HepG2 (cell line): ENCODE data around the gene NGRN. TPM values are rescaled to one million over a fixed set of nuclear protein-coding genes. Genes with fewer than 3 reads are reported as not detected.

Experiments used
- ASH2L ChIP-seq: fragments of 300-600, 200-600 bp; sonication (generic); IDR thresholded peaks from 2 replicates; pipeline ENCODE4 v1.7.0; 2017; ENCODE audit warnings: low read depth, mild to moderate bottlenecking, moderate library complexity, mixed read lengths, low read length; ENCODE audit not compliant: insufficient read length
- ATF5 ChIP-seq: sonication (generic); formaldehyde crosslinking; IDR thresholded peaks from 2 replicates; pipeline ENCODE4 v1.4.0; 2020; ENCODE audit warnings: mild to moderate bottlenecking, low read depth, missing genetic modification reagents
- DMAP1 ChIP-seq: IDR thresholded peaks from 2 replicates; pipeline ENCODE4 v1.6.1; 2016
- ERF ChIP-seq: IDR thresholded peaks from 2 replicates; pipeline ENCODE4 v1.6.1; 2018; ENCODE audit warnings: missing biosample characterization, missing genetic modification reagents
- GATAD1 ChIP-seq: IDR thresholded peaks from 2 replicates; pipeline ENCODE4 v1.6.1; 2016; ENCODE audit warnings: missing genetic modification reagents, missing compliant biosample characterization
- HHEX ChIP-seq: IDR thresholded peaks from 2 replicates; pipeline ENCODE4 v1.6.1; 2016; ENCODE audit warnings: control low read depth
- HIVEP1 ChIP-seq: sonication (generic); formaldehyde crosslinking; IDR thresholded peaks from 2 replicates; pipeline ENCODE4 v1.4.0; 2020; ENCODE audit warnings: mild to moderate bottlenecking, missing genetic modification reagents
- HNF1A ChIP-seq, 2 experiments: sonication (generic) in 1 of 2; formaldehyde crosslinking in 1 of 2; IDR thresholded peaks; 2 replicates each; pipeline versions ENCODE4 v1.4.0 to v1.6.1; 2016 to 2020; ENCODE audit warnings: borderline replicate concordance in 1 of 2, low read depth in 1 of 2, mild to moderate bottlenecking in 1 of 2, missing genetic modification reagents in 1 of 2
- MATR3 ChIP-seq: sonication (generic); formaldehyde crosslinking; IDR thresholded peaks from 2 replicates; pipeline ENCODE4 v1.4.0; 2020; ENCODE audit warnings: missing genetic modification reagents
- NCOA2 ChIP-seq: sonication (generic); formaldehyde crosslinking; IDR thresholded peaks from 2 replicates; pipeline ENCODE4 v1.8.0; 2022; ENCODE audit warnings: inconsistent platforms
- PHF8 ChIP-seq: sonication (generic); formaldehyde crosslinking; IDR thresholded peaks from 2 replicates; pipeline ENCODE4 v1.5.0; 2020; ENCODE audit warnings: missing genetic modification reagents
- POLR2A ChIP-seq, 2 experiments: IDR thresholded peaks; 2 replicates each; pipeline ENCODE4 v1.6.1; 2011; ENCODE audit warnings: low read depth in 2 of 2, low read length in 2 of 2, mild to moderate bottlenecking in 1 of 2, moderate library complexity in 1 of 2; ENCODE audit not compliant: insufficient read depth in 1 of 2
- SAP130 ChIP-seq: IDR thresholded peaks from 2 replicates; pipeline ENCODE4 v1.6.1; 2016; ENCODE audit warnings: low read depth
- TAF1 ChIP-seq: sonication (generic); formaldehyde crosslinking; IDR thresholded peaks from 2 replicates; pipeline ENCODE4 v1.4.0; 2020; ENCODE audit warnings: missing genetic modification reagents
- THAP11 ChIP-seq: IDR thresholded peaks from 2 replicates; pipeline ENCODE4 v1.6.1; 2016; ENCODE audit warnings: missing biosample characterization, missing genetic modification reagents
- ZC3H13 ChIP-seq: sonication (generic); formaldehyde crosslinking; IDR thresholded peaks from 2 replicates; pipeline ENCODE4 v1.8.1; 2023; ENCODE audit warnings: mild to moderate bottlenecking, missing genetic modification reagents, moderate library complexity
- ZFP82 ChIP-seq: sonication (generic); formaldehyde crosslinking; IDR thresholded peaks from 2 replicates; pipeline ENCODE4 v1.5.1; 2020; ENCODE audit warnings: mild to moderate bottlenecking, missing genetic modification reagents, borderline replicate concordance
- ZKSCAN1 ChIP-seq: fragments of 150-350 bp; IDR thresholded peaks from 2 replicates; pipeline ENCODE4 v1.6.1; 2014; ENCODE audit warnings: low read length
- ZKSCAN5 ChIP-seq: sonication (generic); formaldehyde crosslinking; IDR thresholded peaks from 2 replicates; pipeline ENCODE4 v1.5.1; 2020; ENCODE audit warnings: mild to moderate bottlenecking, missing genetic modification reagents
- ZNF224 ChIP-seq: sonication (generic); formaldehyde crosslinking; IDR thresholded peaks from 2 replicates; pipeline ENCODE4 v1.5.0; 2020; ENCODE audit warnings: mild to moderate bottlenecking, missing genetic modification reagents
- ZNF232 ChIP-seq: sonication (generic); formaldehyde crosslinking; IDR thresholded peaks from 2 replicates; pipeline ENCODE4 v1.4.0; 2020; ENCODE audit warnings: missing genetic modification reagents, borderline replicate concordance
- ZNF274 ChIP-seq: sonication (generic); formaldehyde crosslinking; IDR thresholded peaks from 2 replicates; pipeline ENCODE4 v1.5.1; 2020; ENCODE audit warnings: mild to moderate bottlenecking, missing genetic modification reagents
- ZNF546 ChIP-seq: sonication (generic); formaldehyde crosslinking; conservative IDR thresholded peaks from 2 replicates; pipeline ENCODE4 v1.8.1; 2023; ENCODE audit warnings: mild to moderate bottlenecking, missing genetic modification reagents
- ZNF567 ChIP-seq: sonication (generic); formaldehyde crosslinking; IDR thresholded peaks from 2 replicates; pipeline ENCODE4 v1.8.1; 2023; ENCODE audit warnings: mild to moderate bottlenecking, missing genetic modification reagents, borderline replicate concordance
- ZNF652 ChIP-seq: IDR thresholded peaks from 2 replicates; pipeline ENCODE4 v1.6.1; 2016; ENCODE audit warnings: low read depth, borderline replicate concordance
- ZNF720 ChIP-seq: sonication (generic); formaldehyde crosslinking; IDR thresholded peaks from 2 replicates; pipeline ENCODE4 v1.4.0; 2020; ENCODE audit warnings: missing genetic modification reagents
- ZNF891 ChIP-seq: sonication (generic); formaldehyde crosslinking; IDR thresholded peaks from 2 replicates; pipeline ENCODE4 v1.5.0; 2020; ENCODE audit warnings: mild to moderate bottlenecking, missing genetic modification reagents
- ZSCAN29 ChIP-seq: sonication (generic); formaldehyde crosslinking; conservative IDR thresholded peaks from 2 replicates; pipeline ENCODE4 v1.4.0; 2020; ENCODE audit warnings: mild to moderate bottlenecking, missing genetic modification reagents
- polyA plus RNA-seq, 8 experiments: library from polyadenylated mRNA; depleted of rRNA in 3 of 8; stranded (reverse) in 7 of 8; unstranded in 1 of 8; fragments of >200 nt; fragmentation: Illumina TruSeq in 4 of 8; extraction: Trizol in 4 of 8; gene quantifications; 2 replicates each; pipeline versions ENCODE4 v1.2.1 to v1.2.3, GENCODE V29; 2011 to 2016; ENCODE audit warnings: low read depth in 4 of 8, missing spikeins in 1 of 8, mixed read lengths in 1 of 8; ENCODE audit not compliant: insufficient read depth in 1 of 8
- total RNA-seq, 5 experiments: library from RNA; depleted of rRNA; stranded (reverse); fragments of >200 nt; fragmentation: Illumina TruSeq; extraction: Trizol; gene quantifications; 2 replicates each; pipeline ENCODE4 v1.2.3, GENCODE V29; 2016; ENCODE audit warnings: low read depth in 1 of 5

NGRN gene
- total and polyA plus RNA-seq, 2 of the 13 experiments (the other 11 are each of a cell fraction or from before 2014, with no cell fraction given) = 39.8 to 63.7 TPM

- TF ChIP-seq ZSCAN29 (CRISPR knock-in tag) (0 out of 2 replicates have a peak, but pooled peaks have one; percentile 31), ZC3H13 (no peak), ZNF546 (CRISPR knock-in tag) (0 out of 2 replicates have a peak, but pooled peaks have one; percentile 61), ZNF274 (CRISPR knock-in tag) (no peak), NCOA2 (CRISPR knock-in tag) (0 out of 2 replicates have a peak, but pooled peaks have one; percentile 12), SAP130 (peak; percentile 65), ZKSCAN1 (0 out of 2 replicates have a peak, but pooled peaks have one; percentile 20), GATAD1 (CRISPR knock-in tag) (peak; percentile 5; the same call in 1 of the 2 replicates), PHF8 (CRISPR knock-in tag) (peak; percentile 39; the same call in 1 of the 2 replicates), POLR2A (IDR thresholded peaks at IDR 0.05; ENCODE audit: insufficient read depth in 1 of 2, low read depth in 2 of 2, low read length in 2 of 2) (peak; percentile 33 to 83; a peak in 2 of 4 replicates), ZNF652 (no peak; the same call in 1 of the 2 replicates), HHEX (CRISPR knock-in tag) (no peak), ERF (CRISPR knock-in tag) (0 out of 2 replicates have a peak, but pooled peaks have one; percentile 5), ZKSCAN5 (CRISPR knock-in tag) (no peak), HNF1A (IDR thresholded peaks at IDR 0.05; ENCODE audit: low read depth) (no peak), HNF1A (CRISPR knock-in tag; IDR thresholded peaks at IDR 0.05; ENCODE audit: borderline replicate concordance) (no peak), ZFP82 (CRISPR knock-in tag) (no peak), ZNF224 (CRISPR knock-in tag) (0 out of 2 replicates have a peak, but pooled peaks have one; percentile 13), MATR3 (CRISPR knock-in tag) (no peak), ZNF232 (CRISPR knock-in tag) (0 out of 2 replicates have a peak, but pooled peaks have one; percentile 9), TAF1 (CRISPR knock-in tag) (peak; percentile 54; the same call in 1 of the 2 replicates), ATF5 (CRISPR knock-in tag) (0 out of 2 replicates have a peak, but pooled peaks have one; percentile 35), ASH2L (peak; percentile 40), THAP11 (peak; percentile 33; the same call in 1 of the 2 replicates), ZNF567 (CRISPR knock-in tag) (no peak), ZNF891 (CRISPR knock-in tag) (no peak; the same call in 1 of the 2 replicates), DMAP1 (CRISPR knock-in tag) (peak; percentile 12; the same call in 1 of the 2 replicates), HIVEP1 (CRISPR knock-in tag) (no peak), ZNF720 (CRISPR knock-in tag) (no peak)
Measured at GRCh38 chr15:90234096-90234988, 31.1 kb upstream of the NGRN start, which contains the start of gene GDPGP1 (continued).
